Measurements from ENCODE around the gene NCKAP5.

The NCKAP5 gene

DNA sequence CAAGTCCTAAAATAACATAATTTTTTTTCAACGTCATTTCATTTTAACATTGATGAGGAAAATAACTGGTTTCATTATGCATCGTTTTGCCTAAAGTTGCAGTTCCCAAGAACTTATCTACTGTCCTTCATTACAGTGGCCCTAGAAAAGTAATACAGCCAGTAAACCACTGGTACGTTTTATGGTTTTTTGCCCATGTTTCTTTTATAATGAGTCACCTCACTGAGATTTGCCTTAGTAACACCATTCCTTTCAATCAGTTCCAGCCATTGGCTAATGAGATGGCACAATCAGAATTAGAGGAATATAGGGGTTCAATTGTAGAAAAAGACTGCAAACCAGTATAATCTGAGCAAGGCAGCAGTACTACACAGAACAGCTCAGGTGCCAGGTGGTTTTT, 475.7 kb downstream of the NCKAP5 start:
- H3K36me3 ChIP-seq (ENCODE audit: insufficient read depth, low read length), result no peaks in the 10 kb centered on the region
- no peaks in the 10 kb centered on the region for H3K4me1 ChIP-seq (ENCODE audit: insufficient read depth, low read length, severe bottlenecking)
- no peaks in the 10 kb centered on the region for H3K79me2 ChIP-seq (ENCODE audit: insufficient read depth, low read length)
- no peak overlapping the region for H3K9ac ChIP-seq (ENCODE audit: low read length)
- H2AFZ ChIP-seq (ENCODE audit: low read length), result no peak overlapping the region
- H3K9me3 ChIP-seq (ENCODE audit: low read length), result no peaks in the 10 kb centered on the region
- H3K27ac ChIP-seq (ENCODE audit: low read depth, low read length, poor library complexity, severe bottlenecking), result no peak overlapping the region
- H3K9me2 ChIP-seq (ENCODE audit: low read depth, low read length), result no peaks in the 10 kb centered on the region
- TF ChIP-seq, protein P1, sequence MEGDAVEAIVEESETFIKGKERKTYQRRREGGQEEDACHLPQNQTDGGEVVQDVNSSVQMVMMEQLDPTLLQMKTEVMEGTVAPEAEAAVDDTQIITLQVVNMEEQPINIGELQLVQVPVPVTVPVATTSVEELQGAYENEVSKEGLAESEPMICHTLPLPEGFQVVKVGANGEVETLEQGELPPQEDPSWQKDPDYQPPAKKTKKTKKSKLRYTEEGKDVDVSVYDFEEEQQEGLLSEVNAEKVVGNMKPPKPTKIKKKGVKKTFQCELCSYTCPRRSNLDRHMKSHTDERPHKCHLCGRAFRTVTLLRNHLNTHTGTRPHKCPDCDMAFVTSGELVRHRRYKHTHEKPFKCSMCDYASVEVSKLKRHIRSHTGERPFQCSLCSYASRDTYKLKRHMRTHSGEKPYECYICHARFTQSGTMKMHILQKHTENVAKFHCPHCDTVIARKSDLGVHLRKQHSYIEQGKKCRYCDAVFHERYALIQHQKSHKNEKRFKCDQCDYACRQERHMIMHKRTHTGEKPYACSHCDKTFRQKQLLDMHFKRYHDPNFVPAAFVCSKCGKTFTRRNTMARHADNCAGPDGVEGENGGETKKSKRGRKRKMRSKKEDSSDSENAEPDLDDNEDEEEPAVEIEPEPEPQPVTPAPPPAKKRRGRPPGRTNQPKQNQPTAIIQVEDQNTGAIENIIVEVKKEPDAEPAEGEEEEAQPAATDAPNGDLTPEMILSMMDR (IDR thresholded peaks at IDR 0.05; ENCODE audit: low read length), result no peak
- TF ChIP-seq EZH2 (IDR thresholded peaks at IDR 0.05; ENCODE audit: borderline replicate concordance, low read length), result no peak
- H3F3A ChIP-seq (ENCODE audit: insufficient read depth, low read length), result no peaks in the 10 kb centered on the region
- no peak overlapping the region for H3K4me2 ChIP-seq (ENCODE audit: low read length)
- H4K20me1 ChIP-seq (ENCODE audit: insufficient read depth, low read length), result no peaks in the 10 kb centered on the region
- H3K4me3 ChIP-seq (ENCODE audit: low read depth, low read length, poor library complexity, severe bottlenecking), result no peak overlapping the region
- H3K27me3 ChIP-seq (ENCODE audit: insufficient read depth, low read length), result no peaks in the 10 kb centered on the region

- H3K36me3 ChIP-seq (ENCODE audit: insufficient read depth, low read length), result no peaks in the 10 kb centered on the region
- H3K9ac ChIP-seq (ENCODE audit: low read length), result no peak overlapping the region
- H3K9me3 ChIP-seq (ENCODE audit: low read length), result no peaks in the 10 kb centered on the region
- H2AFZ ChIP-seq (ENCODE audit: low read length), result no peak overlapping the region
- H3K4me1 ChIP-seq (ENCODE audit: insufficient read depth, low read length, severe bottlenecking), result no peaks in the 10 kb centered on the region
- no peaks in the 10 kb centered on the region for H3K27me3 ChIP-seq (ENCODE audit: insufficient read depth, low read length)
- no peaks in the 10 kb centered on the region for H3K79me2 ChIP-seq (ENCODE audit: insufficient read depth, low read length)
- H3K4me3 ChIP-seq (ENCODE audit: low read depth, low read length, poor library complexity, severe bottlenecking), result no peak overlapping the region
- H3K9me2 ChIP-seq (ENCODE audit: low read depth, low read length), result no peaks in the 10 kb centered on the region
- no peaks in the 10 kb centered on the region for H4K20me1 ChIP-seq (ENCODE audit: insufficient read depth, low read length)
- TF ChIP-seq EZH2 (IDR thresholded peaks at IDR 0.05; ENCODE audit: borderline replicate concordance, low read length), result no peak
- TF ChIP-seq, protein P1 (IDR thresholded peaks at IDR 0.05; ENCODE audit: low read length), result no peak
- H3K4me2 ChIP-seq (ENCODE audit: low read length), result no peak overlapping the region
- no peaks in the 10 kb centered on the region for H3F3A ChIP-seq (ENCODE audit: insufficient read depth, low read length)
- H3K27ac ChIP-seq (ENCODE audit: low read depth, low read length, poor library complexity, severe bottlenecking), result no peak overlapping the region
These were observed 477.9 kb downstream of the NCKAP5 start for GRCh38 chr2:133090358-133090757.

DNA sequence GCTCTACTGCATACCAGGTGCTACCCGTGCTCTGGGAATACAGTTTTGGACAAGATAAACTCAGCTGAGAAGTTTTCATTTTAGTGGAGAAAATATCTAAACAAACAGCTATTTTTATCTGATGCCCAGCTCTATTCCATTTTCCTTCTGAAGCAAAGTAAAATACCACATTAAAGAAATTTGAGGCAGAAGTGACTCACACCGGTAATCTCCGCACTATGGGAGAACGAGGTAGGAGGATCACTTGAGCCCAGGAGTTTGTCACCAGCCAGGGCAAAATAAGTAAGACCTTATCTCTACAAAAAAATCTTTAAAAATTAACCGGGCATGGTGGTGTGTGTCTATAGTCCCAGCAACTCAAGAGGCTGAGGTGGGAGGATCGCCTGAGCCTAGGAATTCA, 482.1 kb downstream of the NCKAP5 start:
- no peak overlapping the region for H3K4me2 ChIP-seq (ENCODE audit: low read length)
- no peaks in the 10 kb centered on the region for H3K9me2 ChIP-seq (ENCODE audit: low read depth, low read length)
- no peak overlapping the region for H3K4me3 ChIP-seq (ENCODE audit: low read depth, low read length, poor library complexity, severe bottlenecking)
- no peak overlapping the region for H3K27ac ChIP-seq (ENCODE audit: low read depth, low read length, poor library complexity, severe bottlenecking)
- H3K27me3 ChIP-seq (ENCODE audit: insufficient read depth, low read length), result no peaks in the 10 kb centered on the region
- TF ChIP-seq, protein P1 (IDR thresholded peaks at IDR 0.05; ENCODE audit: low read length), result no peak
- TF ChIP-seq EZH2 (IDR thresholded peaks at IDR 0.05; ENCODE audit: borderline replicate concordance, low read length), result no peak
- H2AFZ ChIP-seq (ENCODE audit: low read length), result no peak overlapping the region
- H3F3A ChIP-seq (ENCODE audit: insufficient read depth, low read length), result no peaks in the 10 kb centered on the region
- H3K9me3 ChIP-seq (ENCODE audit: low read length), result no peaks in the 10 kb centered on the region
- H3K36me3 ChIP-seq (ENCODE audit: insufficient read depth, low read length), result no peaks in the 10 kb centered on the region
- no peak overlapping the region for H3K9ac ChIP-seq (ENCODE audit: low read length)
- no peaks in the 10 kb centered on the region for H4K20me1 ChIP-seq (ENCODE audit: insufficient read depth, low read length)
- H3K4me1 ChIP-seq (ENCODE audit: insufficient read depth, low read length, severe bottlenecking), result no peaks in the 10 kb centered on the region
- no peaks in the 10 kb centered on the region for H3K79me2 ChIP-seq (ENCODE audit: insufficient read depth, low read length)
